K562 treated with DMSO at 1 percent for 4 hours (cell line): ENCODE results near the gene BCL2L15. TPM values are rescaled to one million over a fixed set of nuclear protein-coding genes. Genes with fewer than 3 reads are reported as not detected.

ENCODE experiments used
- total RNA-seq: library from RNA; unstranded; fragments of 300-600 nt; gene quantifications from 2 replicates; pipeline ENCODE4 v1.2.3, GENCODE V29; 2022; ENCODE audit not compliant: insufficient read depth

The BCL2L15 gene
- total RNA-seq: not detected in 2 replicates

GRCh38 chr1:113887402-113888175, at the start of gene BCL2L15:
Gene BCL2L15 (minus strand): TSS chr1:113887581. CDS start chr1:113887375, 206 bp downstream.

GRCh38 chr1:113928941-113929749, 41.8 kb upstream of the BCL2L15 start, which contains the start of gene HIPK1:
Gene HIPK1 (plus strand): TSS chr1:113929324.

GRCh38 chr1:113904674-113905434, 17.5 kb upstream of the BCL2L15 start, which contains the start of the genes AP4B1 and DCLRE1B:
Gene AP4B1 (minus strand): TSS chr1:113904799. CDS start chr1:113904717, 82 bp downstream.
Gene DCLRE1B (plus strand): TSS chr1:113905326. CDS start chr1:113905587, 261 bp downstream.

GRCh38 chr1:113871597-113872113, 15.7 kb downstream of the BCL2L15 start, which contains the start of gene PTPN22:
Gene PTPN22 (minus strand): TSS chr1:113871712.

Other genes starting within 250 kb of the BCL2L15 start
- gene PHTF1, start 128.1 kb downstream of the BCL2L15 start, total RNA-seq: 32.9 and 39.8 TPM in 2 replicates
- 10.7 and 13.8 TPM in 2 replicates for gene RSBN1, start 75.1 kb downstream of the BCL2L15 start, total RNA-seq
- gene PTPN22, start 15.9 kb downstream of the BCL2L15 start, total RNA-seq: 0.75 and 0.84 TPM in 2 replicates
- gene AP4B1, start 17.2 kb upstream of the BCL2L15 start, total RNA-seq: 7.4 and 10.2 TPM in 2 replicates
- gene DCLRE1B, start 17.7 kb upstream of the BCL2L15 start, total RNA-seq: 12.2 and 15.5 TPM in 2 replicates
- 25.3 and 39.0 TPM in 2 replicates for gene HIPK1, start 41.7 kb upstream of the BCL2L15 start, total RNA-seq
- gene OLFML3, start 91.9 kb upstream of the BCL2L15 start, total RNA-seq: not detected in 2 replicates